Daoy (cell line): ENCODE data around the gene PIGN. TPM values are rescaled to one million over a fixed set of nuclear protein-coding genes. Genes with fewer than 3 reads are reported as not detected.
"Not testable (repeated sequence)": the region's sequence is repeated elsewhere in the genome, so short reads cannot be mapped to it uniquely, and the experiment has no call there.

Experiments used
- DNase-seq: peaks from one replicate; pipeline ENCODE4 v3.0.0-alpha.2; 2015; ENCODE audit warnings: low read depth
- total RNA-seq: library from RNA; depleted of rRNA; stranded (reverse); fragments of >200 nt; shearing (Covaris generic); gene quantifications from 2 replicates; pipeline ENCODE4 v1.2.3, GENCODE V29; 2014

PIGN gene
- total RNA-seq, 1 experiment from 2014 or later, result 14.9 TPM

- DNase-seq, result peak; percentile 19
Measured at GRCh38 chr18:62183578-62184195, 3.2 kb downstream of the PIGN start.

GRCh38 chr18:62182220-62182619, 4.6 kb downstream of the PIGN start:
- DNase-seq, result no peak

GRCh38 chr18:62179213-62179612, 7.6 kb downstream of the PIGN start:
- no peak for DNase-seq

GRCh38 chr18:62177271-62177670, 9.6 kb downstream of the PIGN start:
- no peak for DNase-seq

- DNase-seq, result no peak
Measured at GRCh38 chr18:62175521-62175920, 11.3 kb downstream of the PIGN start.

- no peak for DNase-seq
Measured at GRCh38 chr18:62172298-62172697, 14.6 kb downstream of the PIGN start.

GRCh38 chr18:62170857-62171256, 16.0 kb downstream of the PIGN start:
- no peak for DNase-seq

GRCh38 chr18:62166524-62166923, 20.3 kb downstream of the PIGN start:
- not testable (repeated sequence) for DNase-seq

- no peak for DNase-seq
Measured at GRCh38 chr18:62165583-62165982, 21.3 kb downstream of the PIGN start.

GRCh38 chr18:62164855-62165487, 21.9 kb downstream of the PIGN start:
- DNase-seq, result no peak

- no peak for DNase-seq
Measured at GRCh38 chr18:62164310-62164709, 22.5 kb downstream of the PIGN start.

- no peak for DNase-seq
Measured at GRCh38 chr18:62157843-62158242, 29.0 kb downstream of the PIGN start.

- DNase-seq, result no peak
Measured at GRCh38 chr18:62152844-62153243, 34.0 kb downstream of the PIGN start.

GRCh38 chr18:62151068-62151771, 35.6 kb downstream of the PIGN start:
- DNase-seq, result no peak

- DNase-seq, result no peak
Measured at GRCh38 chr18:62144338-62144737, 42.5 kb downstream of the PIGN start.

- no peak for DNase-seq
Measured at GRCh38 chr18:62140259-62140658, 46.6 kb downstream of the PIGN start.

- DNase-seq, result no peak
Measured at GRCh38 chr18:62138461-62139235, 48.2 kb downstream of the PIGN start.

GRCh38 chr18:62131301-62131909, 55.5 kb downstream of the PIGN start:
- peak; percentile 55 for DNase-seq

- DNase-seq, result peak; percentile 12
Measured at GRCh38 chr18:62128157-62128556, 58.7 kb downstream of the PIGN start.

GRCh38 chr18:62126737-62127136, 60.1 kb downstream of the PIGN start:
- DNase-seq, result no peak

GRCh38 chr18:62125702-62126101, 61.2 kb downstream of the PIGN start:
- no peak for DNase-seq

GRCh38 chr18:62122330-62122729, 64.5 kb downstream of the PIGN start:
- no peak for DNase-seq
